HG02852 (cell line): ENCODE results near the gene CDH20.

Experiments used
- ATAC-seq: cut with Tn5 transposase; IDR thresholded peaks from one replicate; pipeline ENCODE4 v1.9.1; 2021; ENCODE audit warnings: mild to moderate bottlenecking, moderate library complexity; ENCODE audit not compliant: unreplicated experiment

The CDH20 gene

GRCh38 chr18:61333271-61333745 lies at the start of gene CDH20:
CDH20 (plus strand) TSS chr18:61333430.
- ATAC-seq: no peak

GRCh38 chr18:61284039-61284438 lies 49.2 kb upstream of the CDH20 start:
- no peak for ATAC-seq

DNA sequence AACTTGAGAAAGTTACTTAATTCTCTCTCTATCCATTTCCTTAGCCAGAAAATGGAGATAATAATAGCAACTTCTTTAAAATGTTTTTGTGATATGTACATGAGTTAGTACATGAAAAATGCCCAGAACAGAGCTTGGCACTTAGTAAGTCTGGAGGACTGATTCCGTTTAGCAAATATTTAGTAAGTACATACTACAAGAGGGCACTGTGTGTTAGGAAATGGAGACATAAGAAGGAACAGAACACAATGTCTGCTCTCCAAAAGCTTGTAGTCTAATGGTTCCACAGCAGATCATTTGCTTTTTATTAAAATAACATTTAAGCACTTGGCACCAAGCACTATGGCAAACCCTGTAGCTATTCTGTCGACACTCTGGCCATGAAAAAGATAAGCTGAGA lies 47.5 kb upstream of the CDH20 start:
- ATAC-seq: no peak

DNA sequence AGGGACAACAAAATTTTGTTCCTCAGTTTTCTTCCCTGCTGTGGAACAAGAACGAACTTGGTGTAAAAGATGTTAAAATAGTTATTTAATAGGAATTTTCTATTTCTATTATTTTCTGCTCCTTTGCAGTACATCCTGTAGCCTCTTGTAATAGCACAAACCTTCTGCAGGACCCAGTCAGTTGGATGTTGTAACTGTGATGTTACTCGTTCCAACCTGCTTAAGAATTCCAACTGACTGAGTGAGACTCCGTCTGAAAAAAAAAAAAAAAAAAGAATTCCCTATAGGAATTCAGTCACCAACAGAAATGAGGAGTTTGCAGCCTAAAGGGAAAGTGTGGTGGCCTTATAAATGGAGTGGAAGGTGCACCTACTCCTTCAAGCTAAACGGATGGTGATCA lies 46.4 kb upstream of the CDH20 start:
- ATAC-seq: no peak

DNA sequence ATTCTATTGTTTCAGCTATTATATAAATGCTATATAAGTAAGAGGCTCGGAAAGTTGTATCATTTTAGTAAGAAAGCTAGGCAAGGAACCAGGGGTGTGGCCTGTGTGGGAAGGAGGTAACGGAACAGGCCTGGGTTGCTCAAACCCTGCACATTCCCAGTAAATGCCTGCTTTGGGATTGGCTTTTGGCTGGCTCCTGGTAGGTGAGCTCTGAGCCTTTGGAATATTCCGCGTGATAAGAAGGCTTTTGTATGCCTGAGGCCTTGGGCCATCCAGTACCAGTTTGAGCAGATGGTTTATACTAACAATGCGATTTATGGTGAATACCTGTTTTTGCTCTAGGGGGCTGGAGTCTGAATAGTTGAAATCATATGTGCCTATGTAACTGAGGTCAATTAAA lies 42.6 kb upstream of the CDH20 start:
- ATAC-seq: no peak

DNA sequence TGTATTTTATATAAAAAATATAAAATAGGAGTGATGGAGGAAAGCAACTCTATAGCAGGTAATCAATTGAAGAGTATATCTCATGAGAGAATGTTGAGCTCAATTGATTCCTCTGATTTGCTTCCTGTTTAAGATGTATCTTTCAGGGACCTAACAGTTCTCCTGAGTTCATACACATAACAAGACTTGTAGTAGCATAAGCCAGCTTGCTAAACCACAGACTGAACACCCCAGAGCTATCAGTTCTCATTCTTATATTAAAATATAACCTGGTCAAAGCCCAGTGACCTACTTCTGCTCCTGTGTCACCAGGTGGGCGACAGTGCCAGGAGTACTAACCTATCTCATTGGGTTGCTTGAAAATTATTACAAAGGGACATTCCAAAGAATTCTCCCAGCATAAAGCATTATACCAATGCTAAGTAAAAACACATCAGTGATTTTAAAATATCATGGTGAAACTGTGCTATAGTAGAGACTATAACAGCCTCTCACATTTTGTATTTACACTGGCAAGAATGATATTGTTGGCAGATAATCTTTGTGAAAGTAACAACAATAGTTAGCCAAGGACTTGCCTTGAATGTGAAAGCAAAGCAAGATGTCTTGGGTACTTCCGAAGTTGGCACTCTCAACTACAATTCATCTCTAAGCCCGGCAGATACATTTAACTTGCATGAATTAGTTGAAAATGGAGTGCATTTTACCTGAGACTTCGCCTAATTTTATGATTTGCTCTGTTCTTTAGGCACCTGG lies 40.8 kb upstream of the CDH20 start:
- no peak for ATAC-seq

GRCh38 chr18:61295153-61295552 lies 38.1 kb upstream of the CDH20 start:
- ATAC-seq: no peak

DNA sequence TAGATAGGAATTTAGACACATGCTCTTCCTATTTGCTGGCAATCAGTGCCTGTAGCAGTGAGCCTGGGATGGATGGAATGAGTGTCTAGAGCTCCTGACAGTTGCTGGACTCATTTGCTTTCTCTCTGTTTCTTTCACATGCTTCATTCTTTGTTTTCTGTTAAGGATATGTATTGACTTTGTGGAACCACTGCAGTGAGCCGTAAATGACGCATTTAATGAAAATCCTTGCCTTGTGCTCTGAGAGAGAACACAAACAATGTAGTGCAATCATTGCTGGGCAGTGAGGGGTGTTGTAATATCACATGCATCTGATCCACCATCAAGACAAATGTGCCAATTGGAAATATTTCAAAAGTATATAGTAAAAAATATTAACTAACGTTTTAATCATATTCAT lies 25.2 kb upstream of the CDH20 start:
- ATAC-seq: no peak

DNA sequence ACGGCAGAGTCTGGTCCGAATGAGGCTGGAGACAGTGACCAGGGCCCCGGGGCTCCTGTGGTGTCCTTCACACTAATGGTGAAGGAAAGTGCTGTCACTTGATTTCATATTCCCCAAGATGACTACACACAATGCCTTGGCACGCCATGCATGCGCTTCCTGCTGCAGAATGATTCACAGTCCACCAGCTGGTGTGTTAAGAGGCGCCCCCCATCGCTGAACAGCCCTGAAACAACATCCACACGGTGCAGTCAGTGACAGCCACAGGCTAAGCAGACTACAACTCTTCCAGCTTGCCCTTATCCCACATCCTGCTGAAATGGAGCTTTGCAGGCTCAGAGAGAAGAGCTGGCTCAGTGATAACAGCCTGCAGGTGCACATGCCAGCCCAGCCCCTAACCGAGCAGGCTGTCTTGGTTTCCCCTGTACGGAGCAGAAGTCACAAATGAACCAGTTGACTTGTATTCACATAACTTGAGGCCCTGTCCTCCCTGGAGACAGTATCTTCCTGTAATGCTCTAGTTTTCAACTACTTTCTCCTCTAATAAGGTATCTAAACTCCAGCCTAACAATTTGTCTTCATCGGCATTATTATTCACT lies 24.3 kb upstream of the CDH20 start:
- ATAC-seq: no peak

DNA sequence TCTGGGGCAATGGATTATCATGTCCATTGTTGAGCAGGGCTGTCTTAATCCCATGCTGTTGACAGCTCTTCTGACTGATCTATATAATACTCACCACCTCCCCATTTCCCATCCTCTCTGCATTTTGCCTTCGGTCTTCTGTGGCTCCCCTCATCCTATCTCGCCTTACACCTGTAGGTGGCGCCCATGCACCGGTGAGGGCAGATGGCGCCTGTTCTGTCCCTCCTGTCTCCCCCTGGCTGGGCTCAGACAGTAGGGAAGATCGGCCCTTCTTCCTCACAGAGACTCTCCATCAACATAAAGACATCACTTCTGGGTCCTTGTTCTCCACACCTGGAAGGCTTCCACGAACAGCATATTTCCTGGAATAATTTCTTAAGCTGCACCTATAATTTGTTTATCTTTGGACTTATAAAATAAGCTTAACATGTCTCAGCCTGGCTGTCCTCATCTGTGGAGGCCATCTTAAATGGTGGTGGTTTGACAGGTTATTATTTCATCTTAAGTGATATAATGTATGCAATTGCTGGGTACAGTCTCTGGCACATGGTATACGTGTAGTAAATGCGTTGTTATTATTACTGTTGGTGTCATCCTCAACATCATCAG lies 10.9 kb upstream of the CDH20 start:
- ATAC-seq: peak; percentile 96

- no peak for ATAC-seq
Measured at GRCh38 chr18:61323951-61324350, 9.3 kb upstream of the CDH20 start.

- no peak for ATAC-seq
Measured at GRCh38 chr18:61326407-61326806, 6.8 kb upstream of the CDH20 start.

- ATAC-seq: no peak
Measured at GRCh38 chr18:61329398-61329797, 3.8 kb upstream of the CDH20 start.

DNA sequence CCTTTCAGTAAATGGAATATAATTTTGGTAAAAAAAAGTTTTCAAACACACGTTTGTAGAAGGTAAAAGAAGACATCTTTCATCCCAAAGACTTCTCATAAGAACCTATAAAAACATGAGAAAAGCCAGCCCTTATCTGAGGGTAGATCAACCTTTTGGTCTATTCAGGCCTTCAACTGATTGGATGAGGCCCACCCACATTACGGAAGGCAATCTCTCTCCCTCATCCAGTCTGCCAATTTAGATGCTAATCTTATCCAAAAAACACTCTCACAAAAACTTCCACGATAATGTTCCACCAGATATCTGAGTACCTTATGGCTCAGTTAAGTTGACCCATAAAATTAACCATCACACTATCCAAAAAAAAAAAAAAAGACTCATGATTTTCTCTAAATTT lies 2.2 kb upstream of the CDH20 start:
- ATAC-seq: no peak

DNA sequence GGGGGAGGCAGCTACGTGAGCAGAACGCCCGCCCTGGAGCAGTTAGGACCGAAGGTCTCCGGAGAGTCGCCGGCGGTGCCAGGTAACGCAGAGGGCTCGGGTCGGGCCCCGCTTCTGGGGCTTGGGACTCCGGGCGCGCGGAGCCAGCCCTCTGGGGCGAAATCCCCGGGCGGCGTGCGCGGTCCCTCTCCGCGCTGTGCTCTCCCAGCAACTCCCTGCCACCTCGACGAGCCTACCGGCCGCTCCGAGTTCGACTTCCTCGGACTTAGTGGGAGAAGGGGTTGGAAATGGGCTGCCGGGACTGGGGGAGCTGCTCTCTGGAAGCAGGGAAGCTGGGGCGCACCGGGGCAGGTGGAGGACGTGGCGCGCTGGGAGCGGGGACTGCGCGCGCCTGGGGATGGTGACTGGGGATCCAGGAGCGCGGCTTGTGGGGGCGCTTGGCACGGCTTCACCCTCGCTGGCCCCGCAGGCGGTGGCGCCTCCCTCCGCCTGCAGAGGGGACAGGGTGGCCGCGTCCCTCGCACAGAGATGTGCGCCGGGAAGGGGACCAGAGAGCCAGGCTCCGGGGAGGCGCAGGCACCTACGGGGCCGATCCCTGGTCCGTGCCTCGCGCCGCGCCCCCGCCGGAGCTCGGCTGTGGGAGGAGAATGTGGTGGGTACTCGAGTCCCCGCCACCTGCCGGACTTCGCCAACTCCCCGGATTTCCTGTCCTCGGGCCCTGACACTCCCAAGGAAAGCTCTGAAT lies 688 bp downstream of the CDH20 start:
- ATAC-seq: no peak

DNA sequence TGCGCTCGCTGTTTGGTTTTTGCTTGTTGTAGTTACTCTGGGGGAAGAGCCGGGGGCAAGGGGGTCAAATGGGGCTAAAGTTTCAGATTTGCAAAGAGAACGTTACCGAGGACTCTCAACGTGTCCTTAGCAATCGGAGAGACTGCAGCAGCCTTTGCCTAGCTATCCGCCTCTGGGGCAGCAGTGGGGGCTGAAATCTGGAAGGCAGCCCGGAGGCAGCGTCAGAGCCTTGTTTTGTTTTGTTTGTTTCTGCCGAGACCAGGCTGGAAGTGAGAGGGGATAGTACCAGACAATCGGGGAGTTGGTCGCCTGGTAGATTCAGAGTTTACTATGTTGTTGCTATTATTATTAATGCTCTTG lies 1.2 kb downstream of the CDH20 start:
- no peak for ATAC-seq

DNA sequence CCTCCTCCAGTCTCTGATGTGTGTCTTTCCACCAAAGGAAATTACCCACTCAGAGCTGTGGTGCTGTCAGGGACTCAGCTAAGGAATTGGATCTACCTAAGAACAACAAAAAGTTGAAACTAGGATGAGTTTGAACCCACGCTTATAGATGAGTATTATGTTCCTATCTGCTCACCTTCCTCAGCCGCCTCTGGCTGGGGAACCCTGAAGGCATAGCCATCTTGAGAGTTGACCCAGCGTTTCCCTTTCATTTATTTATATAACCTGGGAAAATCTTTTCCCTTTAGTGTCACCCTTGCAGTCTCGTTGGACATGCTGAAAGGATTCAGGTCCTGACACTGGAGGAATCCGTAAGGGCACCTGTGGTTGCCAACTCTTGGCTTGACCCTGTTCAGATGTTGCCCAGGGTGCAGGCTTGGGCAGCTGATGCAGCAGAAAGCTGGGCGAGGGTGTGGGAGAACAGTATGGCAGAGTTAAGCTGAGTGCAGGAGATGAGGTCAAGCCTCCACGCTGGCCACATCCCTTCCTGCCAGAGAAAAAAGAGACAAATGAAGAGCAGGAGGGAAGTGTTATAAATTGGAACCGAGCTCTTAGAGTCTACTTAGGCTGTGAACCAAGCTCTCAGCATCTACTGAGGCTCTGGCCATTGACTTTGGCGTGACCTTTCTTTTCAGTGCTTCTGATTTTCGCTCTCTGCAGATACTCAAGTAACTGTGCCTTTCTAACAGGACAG lies 1.9 kb downstream of the CDH20 start:
- no peak for ATAC-seq

- no peak for ATAC-seq
Measured at GRCh38 chr18:61335684-61336555, 2.7 kb downstream of the CDH20 start.

- no peak for ATAC-seq
Measured at GRCh38 chr18:61336766-61337165, 3.5 kb downstream of the CDH20 start.

- no peak for ATAC-seq
Measured at GRCh38 chr18:61337527-61337926, 4.3 kb downstream of the CDH20 start.
